HepG2 (cell line): ENCODE measurements around the gene TGFBRAP1. TPM values are rescaled to one million over a fixed set of nuclear protein-coding genes. Genes with fewer than 3 reads are reported as not detected.
A peak's percentile ranks its signal among the peaks of the same experiment; 100 is the strongest.

ENCODE experiments used
- ATAC-seq: fragments of 200-7000 bp; cut with Tn5 transposase; 3 replicates; pipeline ENCODE4 v1.9.1; 2020; ENCODE audit warnings: mild to moderate bottlenecking, moderate library complexity
- BruUV-seq: library from RNA; stranded (reverse); fragments of 400-500 nt; replicated peaks from 2 replicates; lab custom pipeline; 2021; lab: Mats Ljungman, UMichigan
- CTCF ChIA-PET: fragments of 300-600 bp; formaldehyde crosslinking; extraction: SDS; loops from one replicate; lab custom pipeline; 2021; ENCODE audit warnings: low total read pairs, inconsistent platforms, low intra/inter-chr PET ratio; lab: Yijun Ruan, JAX
- POLR2A ChIA-PET: fragments of 350-600 bp; sonication (Branson Sonifier 250); formaldehyde crosslinking; loops from one replicate; lab custom pipeline; 2020; ENCODE audit warnings: antibody characterized with exemption, inconsistent platforms; lab: Yijun Ruan, JAX
- DNase-seq: peaks from one replicate; pipeline ENCODE4 v3.0.0-alpha.2; 2015; ENCODE audit warnings: low spot score
- FAIRE-seq: peaks from 3 replicates; lab custom pipeline; 2011; peaks lifted over from hg19 to GRCh38; lab: Jason Lieb, UNC
- H2AFZ ChIP-seq: one replicate; pipeline ENCODE4 v1.6.1; 2011; ENCODE audit warnings: low read length, inconsistent platforms
- H3K27ac ChIP-seq: fragments of 300-600 bp; 3 replicates; pipeline ENCODE4 v1.8.0; 2011; ENCODE audit warnings: mixed run types, mild to moderate bottlenecking, mixed read lengths, low read length, inconsistent platforms; ENCODE audit not compliant: insufficient read depth; ENCODE audit errors: extremely low read length
- H3K27me3 ChIP-seq, 2 experiments: fragments of 200-600 bp in 1 of 2; 2 replicates in 1 of 2; 3 replicates in 1 of 2; pipeline versions ENCODE4 v1.6.0 to v1.8.0; 2011; ENCODE audit warnings: low read length in 2 of 2, mild to moderate bottlenecking in 2 of 2, moderate library complexity in 2 of 2, inconsistent platforms in 1 of 2; ENCODE audit not compliant: insufficient read depth in 2 of 2, control insufficient read depth in 1 of 2
- H3K36me3 ChIP-seq, 2 experiments: fragments of 200-600 bp in 1 of 2; replicated peaks in 1 of 2; 2 replicates in 1 of 2; 3 replicates in 1 of 2; pipeline versions ENCODE4 v1.5.1 to v1.8.0; 2011; ENCODE audit warnings: low read length in 2 of 2, inconsistent platforms in 1 of 2; ENCODE audit not compliant: insufficient read depth in 2 of 2, control insufficient read depth in 1 of 2
- H3K4me1 ChIP-seq: 2 replicates; pipeline ENCODE4 v1.5.1; 2012; ENCODE audit warnings: low read length, inconsistent platforms; ENCODE audit not compliant: insufficient read depth
- H3K4me2 ChIP-seq: 2 replicates; pipeline ENCODE4 v1.6.0; 2011; ENCODE audit warnings: low read depth, low read length, inconsistent platforms
- H3K4me3 ChIP-seq, 3 experiments: fragments of 200-600 bp in 1 of 3; sonication (generic), shearing (Covaris generic) in 1 of 3; replicated peaks in 1 of 3; 2 replicates each; pipeline ENCODE4 v1.5.1; 2011 to 2016; ENCODE audit warnings: low read length in 3 of 3, inconsistent platforms in 2 of 3, low read depth in 2 of 3, mild to moderate bottlenecking in 2 of 3, control low read depth in 1 of 3, mixed read lengths in 1 of 3; ENCODE audit not compliant: insufficient read depth in 1 of 3
- H3K79me2 ChIP-seq: one replicate; pipeline ENCODE4 v1.6.1; 2011; ENCODE audit warnings: low read length, inconsistent platforms; ENCODE audit not compliant: insufficient read depth
- H3K9ac ChIP-seq: 2 replicates; pipeline ENCODE4 v1.6.0; 2011; ENCODE audit warnings: mild to moderate bottlenecking, low read depth, low read length, inconsistent platforms; ENCODE audit not compliant: insufficient read depth
- H3K9me3 ChIP-seq: 2 replicates; pipeline ENCODE4 v1.5.1; 2012; ENCODE audit warnings: mild to moderate bottlenecking, low read length
- H4K20me1 ChIP-seq: 2 replicates; pipeline ENCODE4 v1.6.0; 2011; ENCODE audit warnings: inconsistent platforms, mild to moderate bottlenecking, low read length, moderate library complexity; ENCODE audit not compliant: insufficient read depth
- AGO2 ChIP-seq: fragments of 200-400 bp; formaldehyde crosslinking; optimal IDR thresholded peaks from 2 replicates; pipeline ENCODE3; 2017; ENCODE audit warnings: mild to moderate bottlenecking, low read depth, low read length, moderate library complexity
- CENPT ChIP-seq: sonication (generic); formaldehyde crosslinking; IDR thresholded peaks from 2 replicates; pipeline ENCODE4 v1.8.0; 2022; ENCODE audit warnings: low read depth, mild to moderate bottlenecking, moderate library complexity, missing genetic modification reagents
- EHMT2 ChIP-seq: fragments of 200-600 bp; sonication (generic); IDR thresholded peaks from 2 replicates; pipeline ENCODE4 v1.7.0; 2017; ENCODE audit warnings: antibody characterized with exemption, low read depth, low read length, borderline replicate concordance
- ETV5 ChIP-seq: IDR thresholded peaks from 2 replicates; pipeline ENCODE4 v1.6.1; 2018; ENCODE audit warnings: missing biosample characterization, missing genetic modification reagents, inconsistent platforms, borderline replicate concordance
- ETV6 ChIP-seq: sonication (generic); formaldehyde crosslinking; conservative IDR thresholded peaks from 2 replicates; pipeline ENCODE4 v1.4.0; 2020; ENCODE audit warnings: missing genetic modification reagents
- POLR2A ChIP-seq, 2 experiments: IDR thresholded peaks; 2 replicates each; pipeline ENCODE4 v1.6.1; 2011; ENCODE audit warnings: low read depth in 2 of 2, low read length in 2 of 2, mild to moderate bottlenecking in 1 of 2, moderate library complexity in 1 of 2; ENCODE audit not compliant: insufficient read depth in 1 of 2
- ZNF576 ChIP-seq: sonication (generic); formaldehyde crosslinking; IDR thresholded peaks from 2 replicates; pipeline ENCODE4 v1.4.0; 2020; ENCODE audit warnings: mild to moderate bottlenecking, missing genetic modification reagents
- WGBS: methylation state at CpG from one replicate; pipeline ENCODE4 v1.1.6; 2017; ENCODE audit warnings: low lambda C conversion rate; 5-methylcytosine and 5-hydroxymethylcytosine counted together
- in situ Hi-C: cut with HindIII; loops from 2 replicates; pipeline ENCODE4 v1.10.0; 2017; ENCODE audit warnings: low pct_unique_long_range_greater_than_20kb; ENCODE audit not compliant: extremely low pct_ligation_motif_present
- intact Hi-C: fragments of 100-400 bp; cut with micrococcal nuclease; formaldehyde crosslinking; loops from one replicate; pipeline ENCODE4 v1.10.0; 2022; ENCODE audit not compliant: unreplicated experiment
- polyA plus RNA-seq, 8 experiments: library from polyadenylated mRNA; depleted of rRNA in 3 of 8; stranded (reverse) in 7 of 8; unstranded in 1 of 8; fragments of >200 nt; fragmentation: Illumina TruSeq in 4 of 8; extraction: Trizol in 4 of 8; gene quantifications; 2 replicates each; pipeline versions ENCODE4 v1.2.1 to v1.2.3, GENCODE V29; 2011 to 2016; ENCODE audit warnings: low read depth in 4 of 8, missing spikeins in 1 of 8, mixed read lengths in 1 of 8; ENCODE audit not compliant: insufficient read depth in 1 of 8
- total RNA-seq, 5 experiments: library from RNA; depleted of rRNA; stranded (reverse); fragments of >200 nt; fragmentation: Illumina TruSeq; extraction: Trizol; gene quantifications; 2 replicates each; pipeline ENCODE4 v1.2.3, GENCODE V29; 2016; ENCODE audit warnings: low read depth in 1 of 5
- TF ChIP-seq, protein P1 (sequence below): sonication (generic); formaldehyde crosslinking; IDR thresholded peaks from 2 replicates; pipeline ENCODE4 v1.5.1; 2020; ENCODE audit warnings: mild to moderate bottlenecking, missing genetic modification reagents, moderate library complexity

TGFBRAP1 gene
- total and polyA plus RNA-seq, 2 of the 13 experiments (the other 11 are each of a cell fraction or from before 2014, with no cell fraction given) = 12.7 to 22.9 TPM

DNA sequence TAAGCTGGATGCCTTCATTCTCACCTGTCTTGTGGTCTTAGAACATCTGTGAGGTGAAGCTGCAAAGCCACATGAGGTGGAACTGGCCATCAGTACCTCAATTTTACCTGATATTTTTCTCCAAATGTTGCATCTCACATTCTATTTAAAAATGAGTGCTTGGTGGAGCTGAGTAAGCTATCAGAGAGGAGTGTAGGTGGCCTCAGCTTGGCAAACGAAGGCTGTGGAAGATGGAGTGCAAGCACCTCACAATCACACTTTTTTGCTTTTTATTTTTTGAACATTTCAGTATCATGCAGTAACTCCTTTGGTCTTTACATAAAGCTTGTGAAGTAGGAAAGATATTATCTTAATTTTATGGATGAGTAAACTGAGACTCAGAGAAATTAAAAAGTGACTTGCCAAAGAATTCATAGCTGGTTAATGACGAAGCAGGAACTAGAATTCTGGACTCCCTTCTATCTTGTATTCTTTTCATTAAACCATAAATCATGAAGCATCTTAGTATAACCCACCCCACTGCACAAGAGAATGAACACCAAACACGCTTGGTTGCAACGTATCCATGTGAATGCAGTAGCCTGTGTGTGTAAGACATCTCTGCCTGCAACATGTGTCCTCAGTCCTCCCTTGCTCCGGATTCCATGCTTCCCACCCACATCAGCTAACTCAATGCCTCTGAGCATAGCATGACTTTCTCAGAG, 35.1 kb upstream of the TGFBRAP1 start:
- in situ Hi-C loops (no loop called here), intact Hi-C loops (no loop called here)
- TF ChIP-seq POLR2A (IDR thresholded peaks at IDR 0.05; ENCODE audit: insufficient read depth in 1 of 2, low read depth in 2 of 2, low read length in 2 of 2) (0 out of 4 replicates have a peak, but pooled peaks of 1 of the 2 experiments have one; percentile 20), ZNF576 (no peak)
- ATAC-seq (no peak), DNase-seq (no peak), FAIRE-seq (no peak)
- WGBS = 91% methylated on average over 5 of the region's 5 CpGs
- Histone ChIP-seq H3K79me2 (no peaks in the 10 kb centered on the region), H4K20me1 (no peaks in the 10 kb centered on the region), H3K27ac (no peak overlapping the region), H3K4me3 (no peak overlapping the region), H3K9me3 (no peaks in the 10 kb centered on the region), H3K36me3 (peaks cover 20 to 29% of the 10 kb centered on the region in 2 experiments), H3K4me1 (0 out of 2 replicates have a peak, but pooled peaks cover 2% of the 10 kb centered on the region), H2AFZ (no peak overlapping the region), H3K27me3 (no peaks in the 10 kb centered on the region), H3K9ac (no peak overlapping the region), H3K4me2 (no peak overlapping the region)
- POLR2A ChIA-PET = no interaction called here
- no TSS peak for BruUV-seq
- CTCF ChIA-PET = no interaction called here

DNA sequence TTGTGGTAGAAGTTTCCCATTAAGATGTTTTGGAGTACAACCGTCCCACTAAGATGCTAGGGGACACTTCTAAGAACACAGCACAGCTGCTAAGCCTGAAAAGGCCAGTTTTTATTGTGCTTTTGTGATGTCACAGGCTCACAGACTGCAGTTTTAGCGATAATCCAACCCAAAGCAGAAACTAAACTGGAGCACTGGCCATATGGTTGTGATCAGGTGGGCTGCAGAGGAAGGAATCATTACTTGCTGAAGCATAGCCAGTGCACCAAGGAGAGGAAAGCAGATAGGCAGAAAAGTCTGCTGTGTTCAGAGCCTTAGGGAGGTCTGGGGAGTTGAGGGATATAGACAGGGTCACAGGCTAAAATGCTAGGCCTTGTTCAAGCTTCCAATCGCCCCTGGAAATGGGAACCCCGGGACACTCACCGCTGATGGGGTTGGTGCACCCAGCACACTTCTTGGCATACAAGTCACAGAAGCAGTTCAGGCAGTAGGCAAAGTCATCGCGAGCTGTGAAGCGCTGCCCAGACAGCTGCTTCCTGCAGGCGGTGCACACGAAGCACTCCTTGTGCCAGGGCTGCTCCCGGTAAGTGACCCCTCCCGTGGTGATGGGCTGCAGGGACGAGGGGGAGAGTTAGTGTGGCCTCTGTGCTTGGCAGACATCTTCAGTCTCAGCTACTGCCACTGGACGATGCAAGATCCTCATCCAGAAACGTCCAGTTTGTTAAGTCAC, 33.5 kb upstream of the TGFBRAP1 start:
- Histone ChIP-seq H3K9ac (no peak overlapping the region), H3K4me3 (no peak overlapping the region), H3K79me2 (no peaks in the 10 kb centered on the region)
- no TSS peak for BruUV-seq
- TF ChIP-seq, protein P1, sequence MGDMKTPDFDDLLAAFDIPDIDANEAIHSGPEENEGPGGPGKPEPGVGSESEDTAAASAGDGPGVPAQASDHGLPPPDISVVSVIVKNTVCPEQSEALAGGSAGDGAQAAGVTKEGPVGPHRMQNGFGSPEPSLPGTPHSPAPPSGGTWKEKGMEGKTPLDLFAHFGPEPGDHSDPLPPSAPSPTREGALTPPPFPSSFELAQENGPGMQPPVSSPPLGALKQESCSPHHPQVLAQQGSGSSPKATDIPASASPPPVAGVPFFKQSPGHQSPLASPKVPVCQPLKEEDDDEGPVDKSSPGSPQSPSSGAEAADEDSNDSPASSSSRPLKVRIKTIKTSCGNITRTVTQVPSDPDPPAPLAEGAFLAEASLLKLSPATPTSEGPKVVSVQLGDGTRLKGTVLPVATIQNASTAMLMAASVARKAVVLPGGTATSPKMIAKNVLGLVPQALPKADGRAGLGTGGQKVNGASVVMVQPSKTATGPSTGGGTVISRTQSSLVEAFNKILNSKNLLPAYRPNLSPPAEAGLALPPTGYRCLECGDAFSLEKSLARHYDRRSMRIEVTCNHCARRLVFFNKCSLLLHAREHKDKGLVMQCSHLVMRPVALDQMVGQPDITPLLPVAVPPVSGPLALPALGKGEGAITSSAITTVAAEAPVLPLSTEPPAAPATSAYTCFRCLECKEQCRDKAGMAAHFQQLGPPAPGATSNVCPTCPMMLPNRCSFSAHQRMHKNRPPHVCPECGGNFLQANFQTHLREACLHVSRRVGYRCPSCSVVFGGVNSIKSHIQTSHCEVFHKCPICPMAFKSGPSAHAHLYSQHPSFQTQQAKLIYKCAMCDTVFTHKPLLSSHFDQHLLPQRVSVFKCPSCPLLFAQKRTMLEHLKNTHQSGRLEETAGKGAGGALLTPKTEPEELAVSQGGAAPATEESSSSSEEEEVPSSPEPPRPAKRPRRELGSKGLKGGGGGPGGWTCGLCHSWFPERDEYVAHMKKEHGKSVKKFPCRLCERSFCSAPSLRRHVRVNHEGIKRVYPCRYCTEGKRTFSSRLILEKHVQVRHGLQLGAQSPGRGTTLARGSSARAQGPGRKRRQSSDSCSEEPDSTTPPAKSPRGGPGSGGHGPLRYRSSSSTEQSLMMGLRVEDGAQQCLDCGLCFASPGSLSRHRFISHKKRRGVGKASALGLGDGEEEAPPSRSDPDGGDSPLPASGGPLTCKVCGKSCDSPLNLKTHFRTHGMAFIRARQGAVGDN = 0 out of 2 replicates have a peak, but pooled peaks have one; percentile 14
- no peak for TF ChIP-seq ETV6 (CRISPR knock-in tag)
- peak; percentile 33 for TF ChIP-seq AGO2
- no peak for TF ChIP-seq CENPT (CRISPR knock-in tag)
- TF ChIP-seq ETV5 (CRISPR knock-in tag) = no peak
- no peak for TF ChIP-seq EHMT2
- TF ChIP-seq, all 625 proteins: peak for 2
- no peaks in the 10 kb centered on the region for H3K4me1 ChIP-seq
- H4K20me1 ChIP-seq = no peaks in the 10 kb centered on the region
- FAIRE-seq (no peak), DNase-seq (no peak), ATAC-seq (no peak)
- in situ Hi-C loops = no loop called here
- peaks cover 28 to 32% of the 10 kb centered on the region in 2 experiments for H3K36me3 ChIP-seq
- H3K27ac ChIP-seq = no peak overlapping the region
- no peaks in the 10 kb centered on the region for H3K27me3 ChIP-seq
- intact Hi-C loops = no loop called here
- H3K4me2 ChIP-seq = no peak overlapping the region
- CTCF ChIA-PET = interaction anchor here (0.8 kb wide), 1 partner anchor 158 kb away, joined by 3 read pairs; no protein-coding TSS in a partner anchor
- POLR2A ChIA-PET = no interaction called here
- 87% methylated on average over 15 of the region's 15 CpGs for WGBS
- no peak overlapping the region for H2AFZ ChIP-seq
- H3K9me3 ChIP-seq = no peaks in the 10 kb centered on the region
